Epithelial cell of esophagus (primary cell): ENCODE results near the gene CCDC91.
A peak's percentile ranks its signal among the peaks of the same experiment; 100 is the strongest.

Source experiments
- DNase-seq: peaks from one replicate; pipeline ENCODE4 v3.0.0; 2010; ENCODE audit warnings: low read depth
- H3K4me3 ChIP-seq: 2 replicates; pipeline ENCODE4 v1.5.1; 2011; ENCODE audit warnings: mild to moderate bottlenecking, low read length, control low read depth
- CTCF ChIP-seq: IDR thresholded peaks from 2 replicates; pipeline ENCODE4 v1.5.1; 2011; ENCODE audit warnings: low read depth, mild to moderate bottlenecking, low read length, control low read depth, inconsistent platforms; ENCODE audit not compliant: insufficient read depth; ENCODE audit errors: missing control alignments

The CCDC91 gene

GRCh38 chr12:28427046-28427445, 236.8 kb downstream of the CCDC91 start:
- no peak overlapping the region for H3K4me3 ChIP-seq
- DNase-seq, result no peak
- no peak for TF ChIP-seq CTCF

- no peak overlapping the region for H3K4me3 ChIP-seq
- peak; percentile 13 for DNase-seq
- no peak for TF ChIP-seq CTCF
These were observed 249.9 kb downstream of the CCDC91 start for GRCh38 chr12:28440081-28440608.

GRCh38 chr12:28442101-28442500, 251.8 kb downstream of the CCDC91 start:
- TF ChIP-seq CTCF, result no peak
- no peak overlapping the region for H3K4me3 ChIP-seq
- no peak for DNase-seq

- TF ChIP-seq CTCF, result no peak
- H3K4me3 ChIP-seq, result no peak overlapping the region
- DNase-seq, result no peak
These were observed 253.1 kb downstream of the CCDC91 start for GRCh38 chr12:28443337-28443736.

- DNase-seq, result no peak
- TF ChIP-seq CTCF, result no peak
- no peak overlapping the region for H3K4me3 ChIP-seq
These were observed 255.8 kb downstream of the CCDC91 start for GRCh38 chr12:28446031-28446430.

- TF ChIP-seq CTCF, result no peak
- no peak for DNase-seq
- H3K4me3 ChIP-seq, result no peak overlapping the region
These were observed 263.4 kb downstream of the CCDC91 start for GRCh38 chr12:28453686-28454085.

- no peak for TF ChIP-seq CTCF
- no peak overlapping the region for H3K4me3 ChIP-seq
- DNase-seq, result no peak
These were observed 266.9 kb downstream of the CCDC91 start for GRCh38 chr12:28456934-28457710.
